ENCODE data around the gene ZG16. TPM values are rescaled to one million over a fixed set of nuclear protein-coding genes. Genes with fewer than 3 reads are reported as not detected.
"Not testable (repeated sequence)": the region's sequence is repeated elsewhere in the genome, so short reads cannot be mapped to it uniquely, and the experiment has no call there.

The ZG16 gene
- total RNA-seq, 2 experiments from 2014 or later = not detected

GRCh38 chr16:29756654-29757053, 21.4 kb upstream of the ZG16 start:
- Histone ChIP-seq H3K36me3 (ENCODE audit: insufficient read depth, low read length) (no peaks in the 10 kb centered on the region), H2AFZ (ENCODE audit: low read length) (no peak overlapping the region), H3K4me2 (ENCODE audit: low read length) (no peak overlapping the region), H3K9me2 (ENCODE audit: insufficient read depth, low read length) (no peaks in the 10 kb centered on the region), H3K27ac (ENCODE audit: low read depth, low read length, poor library complexity, severe bottlenecking) (no peak overlapping the region), H3K4me1 (ENCODE audit: insufficient read depth, low read length, poor library complexity, severe bottlenecking) (peaks cover 10% of the 10 kb centered on the region), H3K4me3 (ENCODE audit: low read depth, low read length, poor library complexity, severe bottlenecking) (no peak overlapping the region), H4K20me1 (ENCODE audit: insufficient read depth, low read length) (no peaks in the 10 kb centered on the region), H3K9me3 (ENCODE audit: low read length) (no peaks in the 10 kb centered on the region), H3K79me2 (ENCODE audit: insufficient read depth, low read depth, low read length) (no peaks in the 10 kb centered on the region)
- no peak for DNase-seq (ENCODE audit: low spot score)
- ChIA-PET CTCF (ENCODE audit: unreplicated experiment) (no interaction called here), POLR2A (no interaction called here)
- intact Hi-C loops (cut with micrococcal nuclease; ENCODE audit: unreplicated experiment) = no loop called here
- BruUV-seq (replicated peaks) = no TSS peak
- TF ChIP-seq CTCF (conservative IDR thresholded peaks at IDR 0.05; ENCODE audit: low read length) (no peak), EZH2phosphoT487 (IDR thresholded peaks at IDR 0.05; ENCODE audit: borderline replicate concordance, low read depth, low read length) (no peak)

- DNase-seq (ENCODE audit: low spot score); intact Hi-C loops (cut with micrococcal nuclease; ENCODE audit: unreplicated experiment); H3K4me2 ChIP-seq (ENCODE audit: low read length); H2AFZ ChIP-seq (ENCODE audit: low read length); BruUV-seq (replicated peaks); H3K79me2 ChIP-seq (ENCODE audit: insufficient read depth, low read depth, low read length); POLR2A ChIA-PET; H3K4me3 ChIP-seq (ENCODE audit: low read depth, low read length, poor library complexity, severe bottlenecking); H3K27ac ChIP-seq (ENCODE audit: low read depth, low read length, poor library complexity, severe bottlenecking); H3K9me3 ChIP-seq (ENCODE audit: low read length); H4K20me1 ChIP-seq (ENCODE audit: insufficient read depth, low read length); H3K9me2 ChIP-seq (ENCODE audit: insufficient read depth, low read length); H3K36me3 ChIP-seq (ENCODE audit: insufficient read depth, low read length); CTCF ChIA-PET (ENCODE audit: unreplicated experiment): not testable (repeated sequence)
- peaks cover 10% of the 10 kb centered on the region for H3K4me1 ChIP-seq (ENCODE audit: insufficient read depth, low read length, poor library complexity, severe bottlenecking)
Observed at GRCh38 chr16:29757086-29757485, 21.0 kb upstream of the ZG16 start.

GRCh38 chr16:29757950-29758466, 20.0 kb upstream of the ZG16 start:
- no peak overlapping the region for H3K4me3 ChIP-seq (ENCODE audit: low read depth, low read length, poor library complexity, severe bottlenecking)
- no peak overlapping the region for H3K4me2 ChIP-seq (ENCODE audit: low read length)
- no peaks in the 10 kb centered on the region for H3K9me2 ChIP-seq (ENCODE audit: insufficient read depth, low read length)
- intact Hi-C loops (cut with micrococcal nuclease; ENCODE audit: unreplicated experiment) = no loop called here
- no peaks in the 10 kb centered on the region for H3K79me2 ChIP-seq (ENCODE audit: insufficient read depth, low read depth, low read length)
- POLR2A ChIA-PET = no interaction called here
- CTCF ChIA-PET (ENCODE audit: unreplicated experiment) = no interaction called here
- H3K4me1 ChIP-seq (ENCODE audit: insufficient read depth, low read length, poor library complexity, severe bottlenecking) = peaks cover 10% of the 10 kb centered on the region
- DNase-seq (ENCODE audit: low spot score) = no peak
- no peaks in the 10 kb centered on the region for H3K9me3 ChIP-seq (ENCODE audit: low read length)
- no peaks in the 10 kb centered on the region for H3K36me3 ChIP-seq (ENCODE audit: insufficient read depth, low read length)
- no TSS peak for BruUV-seq (replicated peaks)
- no peak overlapping the region for H2AFZ ChIP-seq (ENCODE audit: low read length)
- no peaks in the 10 kb centered on the region for H4K20me1 ChIP-seq (ENCODE audit: insufficient read depth, low read length)
- H3K27ac ChIP-seq (ENCODE audit: low read depth, low read length, poor library complexity, severe bottlenecking) = no peak overlapping the region
- TF ChIP-seq EZH2phosphoT487 (IDR thresholded peaks at IDR 0.05; ENCODE audit: borderline replicate concordance, low read depth, low read length) = no peak
- TF ChIP-seq CTCF (conservative IDR thresholded peaks at IDR 0.05; ENCODE audit: low read length) = no peak
